PC-9 (cell line): Measurements from ENCODE around the gene DNAH7. TPM values are rescaled to one million over a fixed set of nuclear protein-coding genes. Genes with fewer than 3 reads are reported as not detected.

Experiments used
- BruUV-seq: library from RNA; stranded (reverse); fragments of 400-500 nt; replicated peaks from 2 replicates; lab custom pipeline; 2021; lab: Mats Ljungman, UMichigan
- CTCF ChIA-PET: fragments of 300-600 bp; sonication (Branson Sonifier 250); formaldehyde crosslinking; loops from one replicate; lab custom pipeline; 2022; ENCODE audit warnings: antibody characterized with exemption; lab: Charles Lee
- POLR2A ChIA-PET: fragments of 300-600 bp; sonication (Branson Sonifier 250); formaldehyde crosslinking; loops from one replicate; lab custom pipeline; 2022; ENCODE audit warnings: antibody characterized with exemption; ENCODE audit not compliant: unreplicated experiment; lab: Charles Lee
- DNase-seq, 2 experiments: peaks; one replicate each; pipeline versions ENCODE4 v3.0.0 to v3.0.0-alpha.2; 2015 to 2022; ENCODE audit warnings: mixed read lengths in 1 of 2
- H2AFZ ChIP-seq: fragments of 200-600 bp; sonication (generic); 2 replicates; pipeline ENCODE4 v1.8.1; 2017; ENCODE audit warnings: antibody characterized with exemption
- H3F3A ChIP-seq: fragments of 200-600 bp; sonication (generic); 2 replicates; pipeline ENCODE4 v1.8.1; 2017; ENCODE audit warnings: antibody characterized with exemption, mild to moderate bottlenecking, low read depth; ENCODE audit not compliant: insufficient read depth
- H3K27ac ChIP-seq: fragments of 200-600 bp; sonication (generic); 2 replicates; pipeline ENCODE4 v1.6.1; 2016; ENCODE audit warnings: mixed run types
- H3K27me3 ChIP-seq: fragments of 200-600 bp; sonication (generic); 2 replicates; pipeline ENCODE4 v1.6.1; 2016; ENCODE audit warnings: low read depth, mixed run types; ENCODE audit not compliant: insufficient read depth
- H3K36me3 ChIP-seq: fragments of 200-600 bp; sonication (generic); 2 replicates; pipeline ENCODE4 v1.6.1; 2016; ENCODE audit warnings: low read depth, mixed run types
- H3K4me1 ChIP-seq: fragments of 200-600 bp; sonication (generic); replicated peaks from 2 replicates; pipeline ENCODE4 v1.6.1; 2016; ENCODE audit warnings: mixed run types; ENCODE audit not compliant: insufficient read depth
- H3K4me2 ChIP-seq: fragments of 200-600 bp; sonication (generic); 2 replicates; pipeline ENCODE4 v1.6.1; 2017; ENCODE audit warnings: mixed run types
- H3K4me3 ChIP-seq: fragments of 200-600 bp; sonication (generic); 2 replicates; pipeline ENCODE4 v1.6.1; 2016; ENCODE audit warnings: mixed run types
- H3K79me2 ChIP-seq: fragments of 200-600 bp; sonication (generic); 2 replicates; pipeline ENCODE4 v1.6.1; 2017; ENCODE audit warnings: low read depth, mixed run types
- H3K9me2 ChIP-seq: fragments of 200-600 bp; sonication (generic); 2 replicates; pipeline ENCODE4 v1.8.1; 2017; ENCODE audit warnings: mild to moderate bottlenecking; ENCODE audit not compliant: insufficient read depth
- H3K9me3 ChIP-seq: fragments of 200-600 bp; sonication (generic); 2 replicates; pipeline ENCODE4 v1.8.1; 2016; ENCODE audit warnings: low read depth; ENCODE audit not compliant: insufficient read depth
- H4K20me1 ChIP-seq: fragments of 200-600 bp; sonication (generic); 2 replicates; pipeline ENCODE4 v1.8.1; 2017; ENCODE audit not compliant: insufficient read depth
- CTCF ChIP-seq: fragments of 200-600 bp; sonication (generic); conservative IDR thresholded peaks from 2 replicates; pipeline ENCODE4 v1.6.1; 2017; ENCODE audit warnings: mixed run types, antibody characterized with exemption, mild to moderate bottlenecking, moderate library complexity
- EZH2 ChIP-seq: fragments of 200-600 bp; sonication (generic); IDR thresholded peaks from 2 replicates; pipeline ENCODE4 v1.8.0; 2017; ENCODE audit warnings: antibody characterized with exemption, low read depth
- intact Hi-C: fragments of 100-400 bp; cut with micrococcal nuclease; formaldehyde crosslinking; loops from one replicate; pipeline ENCODE4 v1.10.0; 2022; ENCODE audit not compliant: unreplicated experiment
- total RNA-seq: library from RNA; stranded (reverse); gene quantifications from 2 replicates; pipeline ENCODE4 v1.2.3, GENCODE V29; 2021

DNAH7 gene
- total RNA-seq, 1 experiment from 2014 or later: 3.8 TPM

- Histone ChIP-seq H3K4me1 (no peaks in the 10 kb centered on the region), H3K27ac (no peak overlapping the region), H3K9me2 (no peaks in the 10 kb centered on the region), H3K4me2 (no peak overlapping the region), H3K4me3 (no peak overlapping the region), H3K27me3 (no peaks in the 10 kb centered on the region), H2AFZ (no peak overlapping the region), H3F3A (no peaks in the 10 kb centered on the region), H3K9me3 (no peaks in the 10 kb centered on the region), H4K20me1 (no peaks in the 10 kb centered on the region), H3K79me2 (no peaks in the 10 kb centered on the region), H3K36me3 (no peaks in the 10 kb centered on the region)
- no TSS peak for BruUV-seq
- no peak for TF ChIP-seq EZH2
- TF ChIP-seq CTCF: no peak
- ChIA-PET POLR2A (interaction anchor here (0.5 kb wide), 1 partner anchor 49 kb away, joined by 3 read pairs; no protein-coding TSS in a partner anchor), CTCF (no interaction called here)
- no peak for DNase-seq
- intact Hi-C loops: no loop called here
These were observed 362.3 kb downstream of the DNAH7 start for GRCh38 chr2:195706161-195706900.

- no peak for TF ChIP-seq CTCF
- TF ChIP-seq EZH2: no peak
These were observed 368.2 kb downstream of the DNAH7 start for GRCh38 chr2:195700480-195700879.

GRCh38 chr2:195697681-195698220 is 370.9 kb downstream of the DNAH7 start:
- POLR2A ChIA-PET: no interaction called here
- no peak overlapping the region for H3K27ac ChIP-seq
- no peaks in the 10 kb centered on the region for H3K9me2 ChIP-seq
- no peaks in the 10 kb centered on the region for H3K9me3 ChIP-seq
- no peaks in the 10 kb centered on the region for H3F3A ChIP-seq
- no peaks in the 10 kb centered on the region for H4K20me1 ChIP-seq
- CTCF ChIA-PET: no interaction called here
- intact Hi-C loops: no loop called here
- BruUV-seq: no TSS peak
- no peaks in the 10 kb centered on the region for H3K79me2 ChIP-seq
- no peaks in the 10 kb centered on the region for H3K4me1 ChIP-seq
- H3K4me3 ChIP-seq: no peak overlapping the region
- no peak for TF ChIP-seq CTCF
- no peak for TF ChIP-seq EZH2
- no peak overlapping the region for H3K4me2 ChIP-seq
- no peak overlapping the region for H2AFZ ChIP-seq
- no peaks in the 10 kb centered on the region for H3K36me3 ChIP-seq
- no peak for DNase-seq
- H3K27me3 ChIP-seq: no peaks in the 10 kb centered on the region

More at GRCh38 chr2:195700480-195700879, 368.2 kb downstream of the DNAH7 start:
- no peak overlapping the region for H3K27ac ChIP-seq
- H3K27me3 ChIP-seq: no peaks in the 10 kb centered on the region
- H4K20me1 ChIP-seq: no peaks in the 10 kb centered on the region
- intact Hi-C loops: no loop called here
- no peak for DNase-seq
- no peaks in the 10 kb centered on the region for H3K9me3 ChIP-seq
- no peaks in the 10 kb centered on the region for H3F3A ChIP-seq
- ChIA-PET POLR2A (no interaction called here), CTCF (no interaction called here)
- H3K4me2 ChIP-seq: no peak overlapping the region
- H2AFZ ChIP-seq: no peak overlapping the region
- H3K9me2 ChIP-seq: no peaks in the 10 kb centered on the region
- no peaks in the 10 kb centered on the region for H3K4me1 ChIP-seq
- H3K36me3 ChIP-seq: no peaks in the 10 kb centered on the region
- no peak overlapping the region for H3K4me3 ChIP-seq
- H3K79me2 ChIP-seq: no peaks in the 10 kb centered on the region
- no TSS peak for BruUV-seq
